Endothelial cell of umbilical vein (primary cell): Measurements from ENCODE around the gene LYSMD4. TPM values are rescaled to one million over a fixed set of nuclear protein-coding genes. Genes with fewer than 3 reads are reported as not detected.
"Not testable (repeated sequence)": the region's sequence is repeated elsewhere in the genome, so short reads cannot be mapped to it uniquely, and the experiment has no call there.

Experiments used
- BruUV-seq: library from RNA; stranded (reverse); fragments of 400-500 nt; replicated peaks from 2 replicates; lab custom pipeline; 2021; lab: Mats Ljungman, UMichigan
- CTCF ChIA-PET: fragments of 300-600, 350-600 bp; sonication (Branson Sonifier 250); formaldehyde crosslinking; loops from one replicate; lab custom pipeline; 2021; ENCODE audit warnings: antibody characterized with exemption, inconsistent platforms; lab: Charles Lee
- POLR2A ChIA-PET: fragments of 300-600, 350-600 bp; sonication (Branson Sonifier 250); formaldehyde crosslinking; loops from one replicate; lab custom pipeline; 2021; ENCODE audit warnings: antibody characterized with exemption, inconsistent platforms; lab: Charles Lee
- DNase-seq: peaks from one replicate; pipeline ENCODE4 v3.0.0-alpha.2; 2011; ENCODE audit warnings: low read depth, low spot score
- FAIRE-seq: peaks from 2 replicates; lab custom pipeline; 2011; peaks lifted over from hg19 to GRCh38; lab: Jason Lieb, UNC
- H2AFZ ChIP-seq: 2 replicates; pipeline ENCODE4 v1.6.0; 2012; ENCODE audit warnings: low read depth, low read length, control low read depth, inconsistent platforms
- H3K27ac ChIP-seq: 2 replicates; pipeline ENCODE4 v1.5.1; 2011; ENCODE audit warnings: low read depth, mild to moderate bottlenecking, control low read depth, low read length, moderate library complexity; ENCODE audit not compliant: insufficient read depth
- H3K27me3 ChIP-seq, 2 experiments: 2 replicates each; pipeline versions ENCODE4 v1.6.0 to v1.6.1; 2011; ENCODE audit warnings: low read length in 2 of 2, mixed read lengths in 1 of 2; ENCODE audit not compliant: control insufficient read depth in 2 of 2, insufficient read depth in 2 of 2
- H3K36me3 ChIP-seq, 2 experiments: 2 replicates in 1 of 2; 3 replicates in 1 of 2; pipeline ENCODE4 v1.5.1; 2011; ENCODE audit warnings: low read length in 2 of 2, mild to moderate bottlenecking in 1 of 2, moderate library complexity in 1 of 2; ENCODE audit not compliant: control insufficient read depth in 2 of 2, insufficient read depth in 2 of 2; ENCODE audit errors: extremely low read depth in 1 of 2
- H3K4me1 ChIP-seq: 3 replicates; pipeline ENCODE4 v1.5.1; 2011; ENCODE audit warnings: mild to moderate bottlenecking, low read length; ENCODE audit not compliant: control insufficient read depth, insufficient read depth; ENCODE audit errors: extremely low read depth
- H3K4me2 ChIP-seq: 2 replicates; pipeline ENCODE4 v1.6.1; 2011; ENCODE audit warnings: low read length, control low read depth, mixed read lengths; ENCODE audit not compliant: insufficient read depth
- H3K4me3 ChIP-seq, 3 experiments: fragments of 200-600 bp in 1 of 3; sonication (generic), shearing (Covaris generic) in 1 of 3; replicated peaks in 1 of 3; 2 replicates each; pipeline ENCODE4 v1.5.1; 2011 to 2016; ENCODE audit warnings: control low read depth in 3 of 3, low read length in 3 of 3, mild to moderate bottlenecking in 2 of 3, inconsistent platforms in 1 of 3, low read depth in 1 of 3, moderate library complexity in 1 of 3; ENCODE audit not compliant: insufficient read depth in 1 of 3
- H3K79me2 ChIP-seq: 2 replicates; pipeline ENCODE4 v1.6.0; 2012; ENCODE audit warnings: low read length, inconsistent platforms; ENCODE audit not compliant: control insufficient read depth, insufficient read depth
- H3K9ac ChIP-seq: replicated peaks from 2 replicates; pipeline ENCODE3; 2011; ENCODE audit warnings: low read length, control low read depth; ENCODE audit not compliant: insufficient read depth; ENCODE audit errors: extremely low read depth
- H3K9me1 ChIP-seq: replicated peaks from 3 replicates; pipeline ENCODE4 v1.6.0; 2011; ENCODE audit warnings: mild to moderate bottlenecking, low read length; ENCODE audit not compliant: control insufficient read depth, insufficient read depth; ENCODE audit errors: extremely low read depth
- H3K9me3 ChIP-seq: replicated peaks from 2 replicates; pipeline ENCODE4 v1.5.1; 2012; ENCODE audit warnings: low read length, inconsistent platforms; ENCODE audit not compliant: control insufficient read depth, insufficient read depth
- H4K20me1 ChIP-seq: replicated peaks from 2 replicates; pipeline ENCODE3; 2011; ENCODE audit warnings: mild to moderate bottlenecking, low read length; ENCODE audit not compliant: control insufficient read depth, insufficient read depth; ENCODE audit errors: extremely low read depth
- EZH2 ChIP-seq: IDR thresholded peaks from 2 replicates; pipeline ENCODE4 v1.6.1; 2012; ENCODE audit warnings: borderline replicate concordance, low read depth, mild to moderate bottlenecking, moderate library complexity, low read length, inconsistent platforms; ENCODE audit not compliant: severe bottlenecking
- FOS ChIP-seq: IDR thresholded peaks from 2 replicates; pipeline ENCODE4 v1.6.1; 2011; ENCODE audit warnings: mild to moderate bottlenecking, low read length, moderate library complexity, borderline replicate concordance; ENCODE audit not compliant: insufficient read depth
- GATA2 ChIP-seq: IDR thresholded peaks from 2 replicates; pipeline ENCODE4 v1.7.0; 2011; ENCODE audit warnings: low read depth, mild to moderate bottlenecking, moderate library complexity, mixed read lengths, low read length; ENCODE audit not compliant: insufficient read length, insufficient read depth
- JUN ChIP-seq: IDR thresholded peaks from 2 replicates; pipeline ENCODE4 v1.6.1; 2011; ENCODE audit warnings: borderline replicate concordance, low read depth; ENCODE audit not compliant: insufficient read length, insufficient read depth
- MAX ChIP-seq: IDR thresholded peaks from 2 replicates; pipeline ENCODE4 v1.6.1; 2011; ENCODE audit not compliant: insufficient read depth, insufficient read length
- MYC ChIP-seq: IDR thresholded peaks from one replicate; pipeline ENCODE4 v1.6.1; 2011; ENCODE audit warnings: mild to moderate bottlenecking, low read depth, low read length
- POLR2A ChIP-seq: IDR thresholded peaks from 2 replicates; pipeline ENCODE4 v1.6.1; 2012; ENCODE audit warnings: low read depth, mild to moderate bottlenecking, control low read depth, low read length
- POLR2AphosphoS5 ChIP-seq: IDR thresholded peaks from 2 replicates; pipeline ENCODE4 v1.6.1; 2012; ENCODE audit warnings: low read depth, mild to moderate bottlenecking, control low read depth, low read length, moderate library complexity; ENCODE audit not compliant: insufficient read depth
- dilution Hi-C: fragments of 300-500 bp; cut with MboI; formaldehyde crosslinking; loops from one replicate; pipeline ENCODE4 v1.15.0; 2019; ENCODE audit warnings: low sequenced_read_pairs; ENCODE audit not compliant: extremely low pct_ligation_motif_present
- intact Hi-C: fragments of 100-400 bp; cut with micrococcal nuclease; formaldehyde crosslinking; loops from one replicate; pipeline ENCODE4 v1.10.0; 2022
- polyA plus RNA-seq, 4 experiments: library from polyadenylated mRNA; depleted of rRNA in 3 of 4; stranded (reverse) in 3 of 4; unstranded in 1 of 4; fragments of >200 nt; gene quantifications; 2 replicates each; pipeline versions ENCODE4 v1.2.1 to v1.2.3, GENCODE V29; 2011 to 2012; ENCODE audit warnings: missing spikeins in 1 of 4
- total RNA-seq: library from RNA; stranded (reverse); gene quantifications from 2 replicates; pipeline ENCODE4 v1.2.3, GENCODE V29; 2021
- TF ChIP-seq, protein P1 (sequence below), 2 donors: IDR thresholded peaks; 1 replicate in 1 of 2; 2 replicates in 1 of 2; pipeline ENCODE4 v1.5.1; 2011; ENCODE audit warnings: low read length in 2 of 2, mild to moderate bottlenecking in 2 of 2, moderate library complexity in 2 of 2, control low read depth in 1 of 2, inconsistent platforms in 1 of 2, low read depth in 1 of 2; ENCODE audit not compliant: insufficient read depth in 1 of 2; ENCODE audit errors: extremely low read depth in 1 of 2

The LYSMD4 gene
- total and polyA plus RNA-seq, 2 donors (not counting 3 experiments of a cell fraction or from before 2014, with no cell fraction given) = 7.0 to 7.1 TPM

DNA sequence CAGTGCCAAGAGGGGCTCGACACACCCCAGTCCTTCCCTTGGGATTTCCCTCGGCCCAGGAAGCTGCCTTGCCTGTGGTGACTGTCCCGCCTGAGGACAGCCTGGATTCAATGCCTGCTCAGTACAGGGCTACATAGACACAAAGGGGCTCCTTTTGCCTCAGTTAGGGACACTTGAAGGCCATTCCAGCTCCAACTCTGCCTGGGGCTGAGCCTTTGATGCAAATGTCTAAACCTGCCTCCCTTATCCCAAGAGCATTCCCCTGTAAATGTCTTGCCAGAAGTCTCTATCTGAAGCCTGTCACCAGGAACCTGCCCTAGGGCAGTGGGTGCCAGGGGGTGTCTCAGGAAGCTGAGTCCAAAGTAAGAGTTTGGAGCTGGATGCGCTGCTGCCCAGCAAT lies 19.3 kb upstream of the LYSMD4 start:
- Histone ChIP-seq H2AFZ (no peak overlapping the region), H3K4me1 (peaks cover 9% of the 10 kb centered on the region), H3K36me3 (no peaks in the 10 kb centered on the region), H3K27me3 (no peaks in the 10 kb centered on the region), H3K9me3 (no peaks in the 10 kb centered on the region), H3K27ac (no peak overlapping the region), H3K4me3 (no peak overlapping the region), H3K4me2 (no peak overlapping the region), H3K79me2 (no peaks in the 10 kb centered on the region), H4K20me1 (no peaks in the 10 kb centered on the region), H3K9ac (no peak overlapping the region), H3K9me1 (no peaks in the 10 kb centered on the region)
- dilution Hi-C loops (no loop called here), intact Hi-C loops (no loop called here)
- FAIRE-seq = no peak
- TF ChIP-seq POLR2A (no peak), POLR2AphosphoS5 (no peak), EZH2 (no peak), JUN (no peak), MAX (no peak), FOS (no peak), MYC (no peak), GATA2 (no peak)
- TF ChIP-seq, protein P1, sequence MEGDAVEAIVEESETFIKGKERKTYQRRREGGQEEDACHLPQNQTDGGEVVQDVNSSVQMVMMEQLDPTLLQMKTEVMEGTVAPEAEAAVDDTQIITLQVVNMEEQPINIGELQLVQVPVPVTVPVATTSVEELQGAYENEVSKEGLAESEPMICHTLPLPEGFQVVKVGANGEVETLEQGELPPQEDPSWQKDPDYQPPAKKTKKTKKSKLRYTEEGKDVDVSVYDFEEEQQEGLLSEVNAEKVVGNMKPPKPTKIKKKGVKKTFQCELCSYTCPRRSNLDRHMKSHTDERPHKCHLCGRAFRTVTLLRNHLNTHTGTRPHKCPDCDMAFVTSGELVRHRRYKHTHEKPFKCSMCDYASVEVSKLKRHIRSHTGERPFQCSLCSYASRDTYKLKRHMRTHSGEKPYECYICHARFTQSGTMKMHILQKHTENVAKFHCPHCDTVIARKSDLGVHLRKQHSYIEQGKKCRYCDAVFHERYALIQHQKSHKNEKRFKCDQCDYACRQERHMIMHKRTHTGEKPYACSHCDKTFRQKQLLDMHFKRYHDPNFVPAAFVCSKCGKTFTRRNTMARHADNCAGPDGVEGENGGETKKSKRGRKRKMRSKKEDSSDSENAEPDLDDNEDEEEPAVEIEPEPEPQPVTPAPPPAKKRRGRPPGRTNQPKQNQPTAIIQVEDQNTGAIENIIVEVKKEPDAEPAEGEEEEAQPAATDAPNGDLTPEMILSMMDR (IDR thresholded peaks at IDR 0.05; ENCODE audit: extremely low read depth in 1 of 2, insufficient read depth in 1 of 2, low read depth in 1 of 2, low read length in 2 of 2) = no peak
- no peak for DNase-seq
- BruUV-seq = no TSS peak
- ChIA-PET POLR2A (no interaction called here), CTCF (interaction anchor here (5.5 to 6.7 kb wide), 2 partner anchors 48 to 481 kb away, joined by 75 to 155 read pairs; no protein-coding TSS in a partner anchor)

GRCh38 chr15:99750326-99750725 lies 17.1 kb upstream of the LYSMD4 start:
- FAIRE-seq, H3K79me2 ChIP-seq, dilution Hi-C loops, H3K27ac ChIP-seq, intact Hi-C loops, H3K36me3 ChIP-seq, H3K9ac ChIP-seq, DNase-seq, H3K9me3 ChIP-seq, H3K4me3 ChIP-seq, BruUV-seq, H4K20me1 ChIP-seq, H3K4me1 ChIP-seq, H3K9me1 ChIP-seq, H3K27me3 ChIP-seq, H3K4me2 ChIP-seq, H2AFZ ChIP-seq, POLR2A ChIA-PET, CTCF ChIA-PET: not testable (repeated sequence)
